Brain microvascular endothelial cell (primary cell): ENCODE data around the gene OR6V1.

ENCODE experiments used
- DNase-seq: peaks from one replicate; pipeline ENCODE4 v3.0.0-alpha.2; 2020
- H3K27ac ChIP-seq: fragments of 250-450 bp; sonication (Bioruptor Pico); 2 replicates; pipeline ENCODE4 v1.5.1; 2020; ENCODE audit warnings: mild to moderate bottlenecking, moderate library complexity
- H3K27me3 ChIP-seq: fragments of 250-450 bp; sonication (Bioruptor Pico); replicated peaks from 2 replicates; pipeline ENCODE4 v1.5.1; 2020; ENCODE audit warnings: mild to moderate bottlenecking
- H3K36me3 ChIP-seq: fragments of 250-450 bp; sonication (Bioruptor Pico); replicated peaks from 2 replicates; pipeline ENCODE4 v1.5.1; 2020; ENCODE audit warnings: mild to moderate bottlenecking
- H3K4me3 ChIP-seq: 2 replicates; pipeline ENCODE4 v1.5.1; 2011; ENCODE audit warnings: low read depth, mild to moderate bottlenecking, control low read depth, low read length, moderate library complexity
- in situ Hi-C: cut with HindIII; loops from 2 replicates; pipeline ENCODE4 v1.10.0; 2017; ENCODE audit warnings: low sequenced_read_pairs, low pct_ligation_motif_present
- TF ChIP-seq, protein P1 (sequence below): IDR thresholded peaks from 2 replicates; pipeline ENCODE4 v1.5.1; 2011; ENCODE audit warnings: low read depth, mild to moderate bottlenecking, moderate library complexity, low read length, control low read depth, inconsistent platforms; ENCODE audit errors: missing control alignments

Gene OR6V1

GRCh38 chr7:143012001-143012400 lies 40.1 kb upstream of the OR6V1 start:
- in situ Hi-C loops, result loop anchor here (25.0 kb wide), 1 partner anchor 200 kb away; the partner anchor contains the start of gene TAS2R40
- no peak overlapping the region for H3K27ac ChIP-seq
- no peaks in the 10 kb centered on the region for H3K36me3 ChIP-seq
- no peak for DNase-seq
- no peak overlapping the region for H3K4me3 ChIP-seq
- no peaks in the 10 kb centered on the region for H3K27me3 ChIP-seq
- TF ChIP-seq, protein P1, sequence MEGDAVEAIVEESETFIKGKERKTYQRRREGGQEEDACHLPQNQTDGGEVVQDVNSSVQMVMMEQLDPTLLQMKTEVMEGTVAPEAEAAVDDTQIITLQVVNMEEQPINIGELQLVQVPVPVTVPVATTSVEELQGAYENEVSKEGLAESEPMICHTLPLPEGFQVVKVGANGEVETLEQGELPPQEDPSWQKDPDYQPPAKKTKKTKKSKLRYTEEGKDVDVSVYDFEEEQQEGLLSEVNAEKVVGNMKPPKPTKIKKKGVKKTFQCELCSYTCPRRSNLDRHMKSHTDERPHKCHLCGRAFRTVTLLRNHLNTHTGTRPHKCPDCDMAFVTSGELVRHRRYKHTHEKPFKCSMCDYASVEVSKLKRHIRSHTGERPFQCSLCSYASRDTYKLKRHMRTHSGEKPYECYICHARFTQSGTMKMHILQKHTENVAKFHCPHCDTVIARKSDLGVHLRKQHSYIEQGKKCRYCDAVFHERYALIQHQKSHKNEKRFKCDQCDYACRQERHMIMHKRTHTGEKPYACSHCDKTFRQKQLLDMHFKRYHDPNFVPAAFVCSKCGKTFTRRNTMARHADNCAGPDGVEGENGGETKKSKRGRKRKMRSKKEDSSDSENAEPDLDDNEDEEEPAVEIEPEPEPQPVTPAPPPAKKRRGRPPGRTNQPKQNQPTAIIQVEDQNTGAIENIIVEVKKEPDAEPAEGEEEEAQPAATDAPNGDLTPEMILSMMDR, result no peak

DNA sequence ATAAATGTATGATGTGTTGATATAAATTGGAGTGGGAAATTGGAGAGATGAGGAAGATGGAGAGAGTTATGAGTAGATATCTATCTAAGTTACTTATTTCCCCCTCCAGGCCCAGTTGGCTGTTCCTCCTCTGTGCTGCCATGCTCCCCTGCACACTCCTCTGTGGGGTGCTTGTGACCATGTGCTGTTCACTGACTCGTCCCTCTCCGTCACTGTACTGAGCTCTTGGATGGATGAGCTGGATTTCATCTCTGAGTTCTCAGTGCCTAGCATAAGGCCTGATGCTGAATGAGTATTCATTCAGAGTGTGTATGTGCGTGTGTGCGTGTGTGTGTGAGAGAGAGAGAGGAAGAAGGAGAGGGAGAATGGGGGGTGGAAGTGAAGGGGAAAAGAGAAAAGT lies 39.7 kb upstream of the OR6V1 start:
- H3K36me3 ChIP-seq, result no peaks in the 10 kb centered on the region
- in situ Hi-C loops, result loop anchor here (25.0 kb wide), 1 partner anchor 200 kb away; the partner anchor contains the start of gene TAS2R40

DNA sequence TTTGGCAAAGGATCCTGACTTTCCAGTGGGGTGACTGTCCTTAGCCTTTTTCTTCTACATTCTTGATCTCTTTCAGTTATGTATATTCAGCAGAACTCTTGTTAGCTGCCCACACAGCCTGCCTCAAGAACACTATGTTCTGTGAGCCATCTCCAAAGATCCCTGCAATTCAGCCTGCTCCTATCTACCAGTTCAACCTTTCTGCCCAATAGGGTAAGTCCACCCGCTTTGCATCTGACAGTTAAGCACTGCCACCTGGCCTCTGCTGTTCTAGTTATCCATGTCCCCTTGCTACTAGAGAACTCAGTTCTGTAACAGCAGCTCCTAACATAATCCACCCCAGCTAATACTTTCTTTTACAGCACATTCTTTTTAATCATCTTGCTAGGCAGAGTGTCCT lies 38.7 kb upstream of the OR6V1 start:
- in situ Hi-C loops, result loop anchor here (25.0 kb wide), 1 partner anchor 199 kb away; the partner anchor contains the start of gene TAS2R40
- TF ChIP-seq, protein P1, result no peak
- Histone ChIP-seq H3K36me3 (no peaks in the 10 kb centered on the region), H3K27me3 (no peaks in the 10 kb centered on the region), H3K27ac (peak overlapping the region; percentile 6), H3K4me3 (no peak overlapping the region)
- DNase-seq, result no peak

More for the DNA sequence above, 39.7 kb upstream of the OR6V1 start:
- Histone ChIP-seq H3K4me3 (no peak overlapping the region), H3K27me3 (no peaks in the 10 kb centered on the region), H3K27ac (no peak overlapping the region)
- TF ChIP-seq, protein P1, result no peak
- no peak for DNase-seq

DNA sequence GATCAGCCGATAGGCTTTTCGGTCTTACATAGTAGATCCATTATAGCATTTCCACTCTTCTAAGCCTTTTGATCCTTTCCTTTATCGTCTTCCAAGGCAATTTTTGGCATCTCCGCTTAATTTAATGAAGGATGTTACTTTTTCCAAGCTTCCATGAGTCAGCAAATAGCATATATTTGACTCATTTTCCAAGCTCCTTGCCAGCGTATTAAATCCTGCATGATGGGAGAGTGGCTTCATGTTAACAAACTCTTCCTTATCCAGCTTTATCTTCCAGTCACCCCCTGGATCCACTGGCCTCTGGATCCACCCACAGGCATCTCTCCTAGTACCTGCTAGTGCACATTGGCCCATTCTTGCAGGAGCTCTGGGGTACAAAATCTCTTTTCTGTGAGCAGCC lies 38.2 kb upstream of the OR6V1 start:
- Histone ChIP-seq H3K27ac (peak overlapping the region; percentile 6), H3K36me3 (no peaks in the 10 kb centered on the region), H3K4me3 (no peak overlapping the region), H3K27me3 (no peaks in the 10 kb centered on the region)
- DNase-seq, result peak; percentile 56
- TF ChIP-seq, protein P1, result no peak
- in situ Hi-C loops, result loop anchor here (25.0 kb wide), 1 partner anchor 198 kb away; the partner anchor contains the start of gene TAS2R40

GRCh38 chr7:143015084-143015483 lies 37.1 kb upstream of the OR6V1 start:
- no peaks in the 10 kb centered on the region for H3K36me3 ChIP-seq
- no peak overlapping the region for H3K4me3 ChIP-seq
- DNase-seq, result no peak
- no peaks in the 10 kb centered on the region for H3K27me3 ChIP-seq
- TF ChIP-seq, protein P1, result no peak
- no peak overlapping the region for H3K27ac ChIP-seq
- in situ Hi-C loops, result loop anchor here (25.0 kb wide), 1 partner anchor 197 kb away; the partner anchor contains the start of gene TAS2R40
